GM19193 (cell line): ENCODE results near the gene MCAM.

Experiments used
- POLR2A ChIP-seq: IDR thresholded peaks from 4 replicates; pipeline ENCODE4 v1.6.1; 2011; ENCODE audit not compliant: insufficient read depth, insufficient read length; ENCODE audit errors: extremely low read depth

MCAM gene

DNA sequence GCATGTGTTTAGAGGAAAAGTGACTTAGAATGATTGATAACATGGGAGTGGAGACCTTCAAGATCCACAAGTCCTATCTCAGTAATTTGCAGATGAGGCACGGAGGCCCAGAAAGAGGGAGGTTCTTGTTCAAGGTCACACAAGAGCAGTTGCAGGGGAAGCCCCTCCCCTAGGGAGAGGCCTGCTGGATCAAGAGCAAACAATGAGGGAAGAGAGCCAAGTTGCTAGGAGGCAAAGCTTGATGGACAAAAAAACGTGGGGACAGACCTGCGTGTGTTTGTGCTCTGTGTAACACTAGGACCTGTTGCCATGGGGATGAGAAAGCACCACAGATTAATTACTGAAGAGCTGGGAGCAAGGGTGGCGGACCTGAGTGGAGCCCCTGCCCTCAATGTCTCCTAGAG lies 35.9 kb upstream of the MCAM start:
- TF ChIP-seq POLR2A = no peak

DNA sequence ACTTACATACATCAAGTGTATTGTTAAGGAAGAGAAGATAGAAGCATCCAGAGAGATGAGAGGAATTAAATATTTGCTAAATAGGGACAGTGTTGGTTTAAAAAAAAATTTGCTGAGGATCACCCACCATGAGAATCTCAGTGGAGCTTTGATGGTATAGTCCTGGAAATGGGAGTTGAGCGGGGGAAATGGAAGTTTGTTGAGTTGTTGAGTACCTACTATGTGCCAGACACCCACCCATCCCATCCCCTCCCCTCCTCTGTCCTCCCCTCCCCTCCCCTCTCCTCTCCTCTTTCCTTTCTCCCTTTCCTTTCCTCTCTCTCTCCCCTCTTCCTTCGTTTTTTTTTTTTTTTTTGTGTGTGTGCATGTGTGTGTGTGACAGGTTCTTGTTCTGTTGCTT lies 34.3 kb upstream of the MCAM start:
- TF ChIP-seq POLR2A = no peak

DNA sequence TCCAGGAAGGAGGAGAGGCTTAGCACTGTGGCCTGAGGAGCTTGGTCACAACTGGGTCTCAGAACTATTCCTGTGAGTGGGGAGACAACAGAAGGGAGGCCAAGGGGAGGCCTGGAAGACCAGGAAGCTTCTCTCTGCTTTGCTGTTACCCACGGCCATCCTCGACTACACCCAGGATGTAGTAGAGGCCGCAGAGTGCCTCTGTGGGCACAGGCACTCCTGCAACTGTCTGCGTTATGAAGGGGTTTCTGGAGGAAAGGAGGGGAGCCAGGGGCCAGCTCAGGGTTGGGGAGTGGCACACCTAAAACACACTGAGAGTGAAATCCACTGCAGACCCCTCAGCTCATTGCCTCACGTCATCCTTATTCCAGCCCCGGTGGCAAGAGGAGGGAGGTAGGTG lies 33.4 kb upstream of the MCAM start:
- no peak for TF ChIP-seq POLR2A

DNA sequence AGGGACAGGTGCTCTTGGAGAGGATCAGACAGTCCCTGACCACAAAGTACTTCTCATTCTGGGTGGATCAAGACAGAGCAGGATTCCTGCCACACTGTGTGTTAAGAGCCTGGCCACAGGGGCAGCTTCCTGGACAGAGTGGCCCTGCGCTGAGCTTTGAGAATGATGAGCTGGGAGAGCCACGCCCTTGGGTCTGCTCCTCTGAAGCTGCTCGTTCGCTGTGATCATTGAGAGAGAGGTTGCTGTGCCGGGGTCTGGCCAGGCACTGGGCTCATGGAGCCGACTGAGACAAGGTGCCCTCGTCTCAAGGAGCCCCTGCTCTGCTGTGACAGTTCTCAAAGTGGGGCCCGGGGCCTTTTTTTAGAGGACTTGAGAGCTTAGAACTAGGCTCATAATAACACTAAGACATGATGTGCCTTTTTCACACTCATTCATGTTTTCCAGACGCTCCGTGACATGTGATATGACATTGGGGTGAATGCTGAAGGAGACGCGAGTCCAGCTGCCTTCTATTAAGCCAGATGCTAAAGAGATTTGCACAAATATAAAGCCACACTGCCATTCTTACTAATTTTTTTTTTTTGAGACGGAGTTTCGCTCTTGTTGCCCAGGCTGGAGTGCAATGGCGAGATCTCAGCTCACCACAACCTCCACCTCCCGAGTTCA lies 31.1 kb upstream of the MCAM start:
- TF ChIP-seq POLR2A = no peak

DNA sequence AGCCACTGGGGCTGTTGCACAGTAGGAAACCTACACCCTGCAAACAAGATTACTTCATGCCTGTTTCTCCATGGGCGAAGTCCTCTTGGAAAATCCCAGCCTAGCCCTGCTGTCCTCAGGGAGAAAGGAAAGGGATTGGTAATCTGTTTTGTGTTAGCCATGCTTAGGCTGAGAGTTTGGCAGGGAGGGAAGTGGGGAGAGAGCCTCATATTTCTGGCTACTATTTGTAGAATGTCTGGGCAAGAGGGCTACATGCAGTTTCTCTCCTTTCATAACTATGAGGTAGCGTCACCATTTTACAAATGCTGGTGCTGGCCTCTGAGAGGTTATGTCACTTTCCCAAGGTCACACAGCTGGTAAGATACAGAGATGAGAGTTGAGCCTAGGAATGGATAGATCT lies 30.3 kb upstream of the MCAM start:
- no peak for TF ChIP-seq POLR2A

DNA sequence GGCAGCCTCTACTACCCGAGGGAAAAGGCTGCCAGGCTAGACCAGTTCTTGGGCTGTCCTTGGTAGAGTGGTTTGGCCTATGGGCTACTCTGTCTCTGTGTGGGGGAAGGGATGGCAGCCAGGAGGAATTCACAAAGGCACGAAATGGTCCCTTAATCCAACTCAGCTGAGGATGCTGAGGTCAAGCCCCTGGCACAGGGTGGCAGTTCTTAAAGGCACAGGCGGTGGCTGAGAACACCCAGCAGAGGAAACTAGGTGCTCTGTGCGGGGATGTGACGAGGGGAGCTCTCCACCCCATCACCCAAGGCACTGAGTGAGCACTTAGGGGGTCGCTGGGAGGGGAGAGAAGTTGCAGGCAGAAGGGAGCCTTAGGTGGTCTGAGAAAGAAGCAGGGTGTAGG lies 29.7 kb upstream of the MCAM start, which contains the start of gene MFRP:
TSS of gene MFRP (minus strand) at position 101 of the 400 bp plus-strand sequence. CDS start 192 bp downstream, outside the sequence.
- no peak for TF ChIP-seq POLR2A

DNA sequence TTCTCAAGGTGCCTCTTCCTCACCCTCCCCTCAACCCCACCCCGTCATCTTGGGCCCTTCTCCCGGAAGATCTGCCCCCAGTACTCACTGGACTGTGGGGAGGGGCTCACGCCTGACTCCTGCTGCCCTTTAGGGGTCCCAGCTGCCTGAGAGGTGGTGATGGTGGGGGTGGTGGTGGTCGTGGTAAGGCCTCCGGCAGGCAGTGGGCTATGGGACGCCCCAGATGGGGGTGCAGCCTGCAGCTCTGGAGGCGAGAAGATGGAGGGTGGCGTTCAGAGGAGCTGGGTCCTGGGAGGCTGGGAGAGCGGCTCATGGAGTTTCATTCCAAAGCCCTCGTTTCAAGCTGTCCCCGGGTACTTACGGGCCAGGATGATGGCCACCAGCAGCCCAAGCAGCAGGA lies 28.8 kb upstream of the MCAM start:
- no peak for TF ChIP-seq POLR2A

DNA sequence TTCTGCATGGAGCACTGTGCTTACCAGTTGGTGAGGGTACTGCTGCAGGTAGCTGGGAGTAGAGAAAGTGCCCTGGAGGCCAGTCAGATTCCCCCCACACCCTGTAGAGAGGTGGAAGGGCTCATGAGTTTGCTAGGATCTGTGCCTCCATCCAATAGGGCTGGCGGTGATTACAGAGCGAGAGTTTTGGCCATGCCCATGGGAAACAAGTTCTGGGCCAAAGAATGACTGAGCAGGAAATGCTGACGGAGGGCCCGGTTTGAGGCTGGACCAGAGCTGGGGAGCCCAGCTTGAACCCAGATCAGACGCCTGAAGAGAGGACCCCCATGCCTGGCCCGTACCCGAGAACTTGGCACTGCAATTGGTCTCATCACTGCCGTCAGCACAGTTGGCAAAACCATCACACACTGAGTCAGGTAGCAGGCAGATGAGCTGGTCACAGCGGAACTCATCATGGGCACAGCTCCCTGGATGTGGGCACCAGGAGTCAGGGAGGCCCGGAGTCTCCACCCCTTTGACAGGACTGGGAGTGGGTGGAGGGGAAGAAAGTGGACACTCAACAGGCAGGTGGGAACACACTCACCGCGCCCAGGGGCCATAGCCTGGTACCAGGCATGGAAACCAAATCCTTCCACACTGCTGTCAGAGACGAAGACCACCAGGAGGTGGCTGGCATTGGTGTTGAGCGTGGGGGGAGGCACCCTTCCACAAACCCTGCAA lies 27.5 kb upstream of the MCAM start:
- no peak for TF ChIP-seq POLR2A

DNA sequence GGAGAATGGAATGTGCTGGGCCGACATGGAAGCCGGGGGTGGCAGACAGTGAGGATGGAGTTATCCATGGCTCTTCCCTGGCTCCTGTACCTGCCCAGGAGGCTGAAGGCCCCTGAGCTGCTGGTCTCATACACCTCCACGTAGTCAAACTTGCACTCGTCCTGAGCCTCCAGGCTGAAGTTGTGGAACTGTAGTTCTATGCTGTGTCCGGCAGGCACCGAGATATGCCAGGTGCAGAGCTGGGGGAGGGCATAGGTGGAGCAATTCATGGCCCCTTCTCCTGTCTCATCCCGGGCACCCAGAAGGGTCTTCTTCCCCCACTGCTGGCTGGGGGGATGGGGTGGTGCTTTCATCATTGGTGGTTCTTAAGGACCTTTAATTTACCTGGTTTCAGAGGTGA lies 26.8 kb upstream of the MCAM start:
- TF ChIP-seq POLR2A = no peak

DNA sequence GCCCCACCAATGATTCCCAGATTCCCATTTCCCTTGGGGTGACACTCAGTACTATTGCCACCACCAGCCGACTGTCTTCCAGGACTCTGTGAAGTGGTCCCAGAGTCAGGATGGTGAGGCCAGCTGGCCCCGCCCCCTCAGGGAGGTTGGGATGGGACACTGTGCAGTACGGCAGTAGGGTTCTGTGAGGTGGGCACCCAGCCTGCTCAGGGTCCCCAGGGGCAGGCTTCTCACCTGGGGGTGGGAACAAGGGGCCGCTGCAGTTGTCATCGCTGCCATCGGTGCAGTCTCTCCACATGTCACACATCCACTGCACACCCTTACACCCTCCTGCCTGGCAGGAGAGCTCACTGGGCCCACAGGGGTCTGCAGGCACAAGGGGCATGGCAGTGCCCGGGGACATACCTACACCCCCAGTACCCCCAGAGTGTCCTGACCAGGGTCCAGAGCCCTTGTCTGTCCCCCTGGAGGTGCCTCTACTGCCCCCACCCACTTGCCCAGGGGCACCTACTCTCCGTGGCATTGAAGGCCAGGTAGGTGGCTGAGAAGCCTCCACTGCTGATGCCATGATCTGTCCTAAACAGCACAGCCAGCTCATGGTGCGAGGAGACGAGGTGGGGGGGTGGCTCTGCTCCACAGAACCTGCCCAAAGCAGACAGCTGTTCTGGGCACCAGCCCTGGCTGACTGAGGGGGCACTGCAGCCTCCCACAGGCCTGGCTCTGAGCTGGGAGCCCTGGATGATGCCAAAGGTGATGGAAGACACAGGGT lies 25.6 kb upstream of the MCAM start:
- TF ChIP-seq POLR2A = no peak

DNA sequence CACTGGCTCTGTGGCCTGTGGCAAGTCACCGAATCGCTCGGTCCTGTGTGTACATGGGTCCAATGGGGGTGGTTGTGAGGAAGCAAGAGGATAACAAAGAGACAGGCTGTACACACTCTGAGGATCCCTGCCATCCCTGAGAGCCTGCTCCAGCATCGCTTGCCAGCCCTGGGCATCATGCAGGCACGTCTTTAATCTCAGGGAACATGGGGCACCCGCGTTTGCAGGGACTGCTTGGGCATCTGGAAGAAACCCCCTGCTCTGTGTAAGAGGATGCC lies 25.0 kb upstream of the MCAM start:
- TF ChIP-seq POLR2A = no peak

DNA sequence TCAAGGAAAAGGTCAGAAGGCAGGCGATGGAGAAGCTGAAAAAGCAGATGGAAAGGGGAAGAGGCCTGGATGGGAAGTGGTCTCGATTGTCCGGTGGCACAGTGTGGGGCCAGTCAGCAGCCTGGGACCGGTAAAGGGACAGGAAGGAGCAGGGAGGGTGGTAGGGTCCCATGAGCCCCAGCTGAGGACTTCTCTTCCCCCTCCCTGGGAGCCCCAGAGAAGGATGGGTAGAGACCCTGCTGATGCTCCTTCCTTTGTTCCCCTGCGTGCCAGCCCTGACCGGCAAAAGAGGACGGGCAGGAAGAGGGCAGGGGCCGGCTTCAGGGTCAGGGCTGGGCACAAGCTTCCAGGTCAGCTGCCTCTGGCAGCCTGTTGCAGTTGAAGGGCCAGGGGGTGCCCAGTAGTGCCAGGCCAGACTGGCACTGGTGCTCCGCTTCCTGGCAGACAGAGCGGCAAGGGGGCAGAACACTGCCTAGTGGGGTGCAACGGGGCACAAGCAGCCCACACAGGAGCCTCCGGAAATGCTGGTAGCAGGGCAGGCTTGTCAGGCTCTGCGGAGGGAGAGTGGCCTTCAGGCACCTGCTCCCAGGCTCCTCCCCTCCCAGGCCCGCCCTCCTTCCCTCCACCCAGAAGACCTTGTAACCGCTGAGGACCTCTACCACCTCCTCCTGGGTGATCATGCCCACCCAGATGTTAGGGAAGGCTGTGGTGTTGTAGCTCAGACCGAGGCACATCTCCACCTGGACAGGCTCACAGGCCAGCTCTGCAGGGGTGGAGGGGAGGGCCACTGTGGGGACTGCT lies 24.5 kb upstream of the MCAM start:
- TF ChIP-seq POLR2A = no peak

DNA sequence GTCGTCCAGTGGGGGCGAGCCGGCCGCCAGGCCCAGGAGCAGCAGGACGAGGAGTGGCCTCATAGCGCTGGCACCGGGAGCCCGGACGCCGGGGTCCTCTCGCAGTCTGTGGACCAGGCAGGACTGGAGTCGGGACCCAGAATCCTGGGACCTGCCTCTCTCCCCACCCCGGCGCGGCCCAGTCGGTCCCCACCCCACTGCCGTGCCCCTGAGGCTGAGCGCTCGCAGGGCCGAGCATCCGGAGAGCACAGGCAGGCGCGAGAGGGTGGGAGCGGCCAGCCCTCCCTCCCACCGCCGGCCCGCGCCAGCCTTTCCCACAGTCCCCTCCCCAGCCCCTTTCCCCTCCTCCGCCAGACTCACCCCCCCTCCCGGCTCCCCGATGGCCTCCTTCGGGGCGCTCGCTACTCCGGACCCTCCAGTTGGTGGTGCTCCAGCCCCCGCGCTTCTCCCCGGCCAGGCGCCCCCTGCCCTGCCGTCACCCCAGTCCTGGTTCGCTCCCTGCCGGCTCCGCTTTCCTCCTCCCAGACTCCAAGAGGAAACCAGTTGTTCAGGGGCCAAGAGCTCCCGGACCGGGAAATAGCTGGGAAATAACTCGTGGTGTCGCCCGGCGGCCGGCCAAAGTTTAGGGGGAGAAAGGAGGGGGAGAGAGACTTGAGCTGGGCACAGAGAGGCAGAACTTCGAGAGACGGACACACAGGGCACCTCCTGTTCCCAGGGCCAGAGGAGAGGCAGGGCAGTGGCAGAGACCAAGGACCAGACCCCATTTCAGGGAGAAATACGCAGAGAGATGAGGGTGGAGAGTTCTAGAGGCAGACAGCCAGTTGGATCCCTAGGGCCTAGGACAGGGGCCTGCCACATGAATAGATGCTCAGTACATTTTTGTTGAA lies 23.6 kb upstream of the MCAM start, which contains the start of gene C1QTNF5:
TSS of gene C1QTNF5 (minus strand) at position 549 of the 887 bp plus-strand sequence. CDS start at position 63, 486 bp downstream.
- TF ChIP-seq POLR2A = no peak

DNA sequence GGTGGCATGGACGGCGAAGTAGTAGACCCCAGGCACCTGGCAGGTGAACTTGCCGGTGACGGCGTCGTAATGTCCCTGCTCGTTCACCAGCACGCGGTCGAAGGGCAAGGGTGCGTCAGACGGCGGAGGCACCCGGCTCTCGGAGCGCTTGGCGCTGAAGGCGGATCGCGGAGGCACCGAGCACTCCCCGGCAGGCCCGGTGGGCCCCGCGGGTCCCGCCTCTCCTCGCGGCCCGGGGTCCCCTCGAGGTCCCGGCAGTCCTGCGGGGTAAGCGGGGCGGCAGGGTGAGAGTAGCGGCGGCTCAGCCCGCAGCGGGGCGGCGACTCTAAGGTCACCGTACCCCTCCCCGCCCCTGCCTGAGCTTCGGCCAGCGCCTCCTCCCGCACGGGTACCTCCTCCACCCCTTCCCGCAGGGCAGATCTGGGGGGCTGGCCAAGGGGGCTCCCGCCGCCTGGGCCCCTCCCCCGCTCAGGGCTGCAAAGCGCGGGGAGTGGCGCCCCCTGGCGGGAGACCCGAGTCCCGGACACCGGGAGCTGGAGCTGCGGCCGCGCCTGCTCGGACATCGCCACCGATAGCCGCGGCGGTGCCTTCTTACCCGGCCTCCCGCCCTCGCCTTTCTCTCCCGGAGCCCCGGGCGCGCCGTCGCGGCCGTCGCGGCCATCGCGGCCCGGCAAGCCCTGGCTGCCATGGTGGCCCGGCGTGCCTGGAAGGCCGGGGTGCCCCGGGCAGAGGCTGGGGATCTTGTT lies 22.8 kb upstream of the MCAM start:
- TF ChIP-seq POLR2A = no peak

DNA sequence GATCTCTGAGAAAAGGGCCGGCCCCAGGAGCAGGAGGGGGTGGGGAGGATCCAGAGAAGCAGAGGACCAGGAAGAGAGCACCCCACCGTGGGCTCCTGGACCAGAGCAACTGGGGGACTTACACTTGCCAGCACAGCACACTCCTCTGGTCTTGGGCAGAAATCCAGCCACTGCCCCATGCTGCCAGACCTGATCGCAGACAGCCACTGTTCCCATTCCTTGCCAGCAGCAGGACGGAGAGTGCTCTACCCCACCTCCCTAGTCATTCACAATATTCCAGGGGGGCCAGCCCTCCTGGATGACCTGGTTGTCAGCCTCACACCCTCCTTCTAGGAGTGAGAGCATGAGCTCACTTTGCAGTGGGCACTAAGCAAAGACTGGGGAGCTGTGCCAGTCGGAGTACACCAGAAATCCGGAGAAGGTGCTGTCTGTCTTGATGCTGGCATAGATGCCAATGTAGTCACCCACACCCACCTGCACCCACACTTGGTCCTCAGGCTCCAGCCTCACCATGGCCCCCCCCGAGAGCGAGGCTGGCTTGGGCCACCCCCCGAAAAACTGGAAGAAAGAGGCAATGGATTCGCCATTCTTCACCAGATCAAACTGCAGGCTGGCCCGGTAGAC lies 22.1 kb upstream of the MCAM start:
- no peak for TF ChIP-seq POLR2A
